AG20443 (cell line): ENCODE results near the gene PRKCA.
A peak's percentile ranks its signal among the peaks of the same experiment; 100 is the strongest.
"Not testable (repeated sequence)": the region's sequence is repeated elsewhere in the genome, so short reads cannot be mapped to it uniquely, and the experiment has no call there.

Experiments used
- DNase-seq: peaks from one replicate; pipeline ENCODE4 v3.0.0; 2012; ENCODE audit warnings: low spot score, mixed read lengths

PRKCA gene

DNA sequence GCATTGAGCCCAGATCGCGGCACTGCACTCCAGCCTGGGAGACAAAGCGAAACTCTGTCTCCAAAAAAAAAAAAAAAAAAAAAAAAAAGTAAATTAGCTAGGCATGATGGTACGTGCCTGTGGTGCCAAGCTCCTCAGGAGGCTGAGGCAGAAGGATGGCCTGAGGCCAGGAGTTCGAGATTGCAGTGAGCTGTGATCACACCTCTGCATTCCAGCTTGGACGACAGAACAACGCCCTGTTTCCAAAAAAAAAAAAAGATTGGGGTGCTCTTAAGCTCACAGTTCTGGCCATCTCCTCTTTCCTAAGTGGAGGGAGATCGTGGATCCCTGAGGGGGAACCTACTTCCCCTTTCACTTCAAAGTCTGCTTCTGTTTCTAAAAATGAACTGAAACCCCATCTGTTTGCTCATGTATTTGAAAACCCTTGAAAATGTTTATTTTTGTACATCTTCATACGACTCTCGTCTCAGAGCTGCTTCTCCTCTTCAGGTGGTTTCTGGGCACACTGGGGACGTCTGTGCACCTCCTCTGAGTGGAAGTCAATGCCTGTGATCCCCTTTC is 138.8 kb downstream of the PRKCA start:
- DNase-seq: no peak

DNA sequence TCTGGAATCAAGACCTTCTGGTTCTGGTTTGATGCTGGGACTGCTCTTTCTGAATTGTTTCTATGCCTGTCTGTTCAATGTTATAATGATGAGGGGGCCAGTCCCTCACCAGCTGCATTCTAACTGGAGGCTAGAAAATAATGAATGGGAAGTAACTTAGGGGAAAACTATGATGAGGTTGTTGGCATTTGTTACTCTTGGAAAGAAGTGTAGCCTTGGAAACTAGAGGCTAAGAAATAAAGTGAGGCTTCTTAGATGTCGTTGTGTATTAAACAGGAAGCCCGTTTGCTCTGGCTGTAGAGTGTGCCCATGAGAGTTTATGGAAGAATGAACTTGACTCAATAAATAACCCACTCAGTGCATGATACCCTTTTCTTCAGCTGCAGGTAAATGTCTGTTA is 140.8 kb downstream of the PRKCA start:
- DNase-seq: no peak

DNA sequence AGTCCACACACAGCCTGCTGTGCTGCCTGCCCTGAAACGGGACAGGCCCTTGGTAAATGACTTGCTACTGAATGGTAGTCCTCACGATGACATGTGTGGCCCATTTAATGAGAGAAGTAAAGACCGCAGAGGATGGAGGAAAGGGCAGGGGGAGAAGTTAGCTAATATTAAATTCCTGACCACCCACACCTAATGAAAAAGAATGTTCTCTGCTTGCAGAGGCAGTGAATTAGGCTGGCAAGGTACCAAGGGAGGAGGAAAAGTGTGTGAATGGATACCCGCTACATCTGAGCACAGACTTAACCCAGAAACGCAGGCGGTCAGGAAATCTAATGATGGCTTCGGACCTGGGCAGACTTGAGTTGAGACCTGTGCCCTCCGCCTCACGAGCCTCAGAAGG is 141.2 kb downstream of the PRKCA start:
- no peak for DNase-seq

DNA sequence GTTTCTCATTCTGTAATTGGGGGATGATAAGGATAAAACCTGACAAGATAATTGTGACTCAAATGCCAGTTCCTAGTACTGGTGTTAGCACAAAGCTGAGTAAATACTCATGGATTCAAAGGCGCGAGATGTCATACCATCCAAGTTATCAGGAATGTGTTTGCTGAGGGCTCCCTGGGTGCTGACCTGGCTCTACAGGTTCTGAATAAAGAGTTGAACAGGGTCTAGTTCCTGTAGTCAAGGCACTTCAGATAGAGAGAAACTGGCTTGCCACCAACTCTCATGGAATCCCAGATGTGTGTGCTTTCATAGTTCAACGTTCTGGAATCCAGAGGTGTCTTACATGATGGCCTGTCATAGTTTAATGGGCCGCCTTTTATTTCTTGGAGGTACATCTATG is 141.6 kb downstream of the PRKCA start:
- no peak for DNase-seq

DNA sequence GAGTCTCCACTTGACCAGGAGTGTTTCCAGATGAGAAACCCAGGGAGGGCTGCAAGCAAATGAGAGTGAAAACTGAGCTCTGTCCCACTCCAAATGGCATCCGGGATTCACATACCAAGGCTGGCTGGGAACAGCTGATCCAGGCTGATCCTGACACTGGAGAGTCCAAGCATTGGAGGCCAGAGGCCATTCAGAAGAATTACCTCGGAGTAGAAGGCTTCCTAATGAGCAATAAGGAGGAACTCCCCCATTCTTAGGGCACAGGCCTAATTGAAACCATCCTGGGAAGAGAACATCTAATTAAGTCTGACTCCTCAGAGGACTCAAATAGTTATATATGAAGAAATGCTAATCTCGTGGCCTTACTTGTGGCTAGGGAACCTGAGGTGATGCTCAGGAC is 142.8 kb downstream of the PRKCA start:
- no peak for DNase-seq

DNA sequence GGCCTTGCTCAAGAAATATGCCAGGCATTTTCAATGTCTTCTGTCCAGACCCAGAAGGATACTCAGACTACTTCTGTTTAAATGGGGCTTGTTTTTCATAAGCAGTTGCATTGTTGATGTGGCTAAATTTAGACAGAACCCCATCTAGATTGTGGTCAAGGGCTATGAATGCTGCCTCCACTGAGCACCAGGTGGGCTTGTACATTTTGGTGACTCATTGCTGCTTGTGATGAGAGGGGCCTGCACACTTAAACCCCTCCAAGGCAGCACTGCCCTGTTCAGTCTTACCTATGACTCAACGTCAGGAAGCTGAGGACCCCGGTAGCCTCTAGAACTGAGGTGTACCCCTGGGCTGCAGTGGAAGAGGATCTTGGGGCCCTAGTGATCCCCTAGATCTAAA is 144.0 kb downstream of the PRKCA start:
- no peak for DNase-seq

DNA sequence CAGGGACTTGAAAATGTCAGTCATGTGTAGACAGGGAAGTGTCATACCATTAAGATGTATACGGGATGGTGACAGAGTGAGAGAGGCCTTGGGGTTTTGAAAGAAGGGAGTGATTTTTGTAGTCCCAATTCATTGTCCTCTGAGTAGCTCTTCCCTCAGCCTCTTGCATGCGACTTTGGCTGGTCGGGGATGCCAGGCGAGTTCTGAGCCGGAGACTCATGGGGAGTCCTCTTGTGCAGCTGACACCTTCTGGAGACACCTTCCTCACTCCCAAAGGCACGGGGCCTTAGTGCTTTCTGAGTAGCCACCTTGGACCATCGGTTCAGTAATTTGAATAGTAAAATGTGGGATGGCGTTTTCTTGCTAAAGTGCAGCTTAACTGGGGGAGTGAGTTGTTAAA is 144.7 kb downstream of the PRKCA start:
- DNase-seq: no peak

DNA sequence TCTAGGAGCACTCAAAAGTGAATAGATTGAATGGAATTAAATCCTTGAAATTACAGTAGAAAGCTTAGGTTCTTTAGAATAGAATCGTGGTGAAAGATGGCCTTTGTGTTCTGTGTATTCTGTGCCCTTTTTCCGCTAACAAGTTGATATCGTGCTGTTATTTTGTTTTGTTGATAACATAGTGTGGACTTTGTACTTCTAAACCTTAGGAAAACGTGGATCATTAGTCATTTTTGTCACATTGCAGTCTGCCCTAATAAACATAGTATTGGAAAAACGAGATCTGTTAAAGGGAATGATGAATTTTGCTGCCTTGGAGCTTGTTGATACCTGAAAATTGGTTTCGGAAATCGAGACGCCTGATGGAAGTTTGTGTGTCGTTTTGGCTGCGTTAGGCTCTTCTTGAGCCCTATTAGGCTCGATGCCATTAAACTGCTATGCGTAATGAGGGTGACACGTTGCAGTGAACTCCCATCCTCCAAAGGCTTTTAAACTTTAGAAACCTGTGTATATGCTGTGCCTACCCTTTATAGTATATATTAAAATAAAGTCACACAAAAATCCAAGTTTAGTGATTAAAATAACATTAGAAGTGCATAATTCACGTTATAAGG is 145.7 kb downstream of the PRKCA start:
- no peak for DNase-seq

DNA sequence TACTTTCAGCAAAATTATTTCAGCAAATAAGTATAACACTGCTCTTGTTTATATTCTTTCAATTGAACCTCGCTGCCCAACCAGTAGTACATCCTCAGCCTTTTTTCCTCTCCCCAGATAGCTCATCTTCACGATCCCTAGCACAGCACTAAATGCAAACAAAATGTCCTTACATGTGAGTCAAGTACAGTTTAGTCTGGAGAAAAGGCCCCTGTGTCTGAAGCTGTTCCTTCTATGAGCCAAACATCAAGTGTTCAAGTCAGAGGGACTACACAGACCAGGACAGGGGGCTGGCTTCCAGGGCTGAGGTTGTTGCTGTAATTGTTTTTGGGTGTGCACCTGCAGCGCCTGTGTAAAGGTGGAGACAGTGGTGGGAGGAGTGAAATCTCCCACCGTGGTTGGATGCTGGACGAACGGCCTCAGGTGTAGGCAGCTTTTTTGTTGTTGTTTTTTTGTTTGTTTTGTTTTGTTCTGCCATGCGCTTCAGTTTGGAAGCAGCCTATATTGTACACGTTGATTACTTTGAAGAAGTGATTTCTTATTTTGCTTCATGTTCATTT is 147.1 kb downstream of the PRKCA start:
- no peak for DNase-seq

DNA sequence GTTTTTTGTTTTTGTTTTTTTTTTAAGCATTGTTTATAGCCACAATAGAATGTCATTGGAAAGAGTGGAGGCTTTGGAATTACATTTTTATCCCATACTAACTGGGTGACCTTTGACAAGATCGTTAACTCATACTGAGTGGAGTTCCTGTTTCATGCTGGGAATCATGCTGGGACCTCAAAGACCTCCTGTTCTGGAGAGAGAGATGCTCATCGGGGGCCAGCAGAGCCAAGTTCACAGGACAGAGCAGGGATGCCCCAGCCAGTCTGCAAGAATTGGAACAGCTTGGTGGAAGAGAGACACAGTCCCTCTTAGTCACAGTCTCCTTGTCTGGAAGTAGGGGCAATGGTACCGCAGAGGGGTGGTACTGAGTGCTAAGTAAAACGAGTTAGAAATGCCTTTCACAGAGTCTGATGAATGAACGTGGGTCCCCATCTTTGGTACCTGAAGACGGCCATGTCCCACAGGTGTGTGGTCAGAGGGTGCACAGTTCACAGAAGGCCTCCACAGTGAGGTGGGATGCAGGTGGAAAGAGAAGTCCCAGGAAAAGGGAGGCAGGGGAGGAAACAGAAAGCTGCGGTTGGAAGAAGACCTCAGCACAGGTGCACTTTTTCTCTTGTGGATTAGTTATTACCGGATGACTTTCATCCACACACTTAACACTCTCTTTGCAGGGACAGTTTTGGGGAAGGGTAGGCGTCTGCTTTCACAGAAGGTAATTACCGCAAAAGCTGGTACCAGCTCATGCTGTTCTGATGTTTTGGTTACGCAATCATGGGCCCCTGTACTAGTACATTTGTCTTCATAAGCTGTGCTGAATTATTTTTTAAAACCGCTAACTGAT is 147.8 kb downstream of the PRKCA start:
- no peak for DNase-seq

DNA sequence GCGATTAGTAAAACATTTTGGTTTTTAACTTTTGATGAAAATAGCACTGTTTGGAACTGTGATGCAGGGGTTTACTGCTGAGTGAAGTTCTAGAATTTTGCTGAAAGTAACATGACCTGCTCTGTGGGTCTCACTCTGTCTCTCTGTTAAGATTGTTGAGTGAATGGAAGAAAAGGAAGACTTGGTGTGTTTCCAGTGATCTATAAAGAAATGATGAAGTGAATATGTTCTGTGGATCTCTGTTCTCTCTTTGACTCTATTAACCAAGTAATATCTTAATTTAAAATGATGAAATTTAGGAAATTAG is 148.4 kb downstream of the PRKCA start:
- DNase-seq: no peak

DNA sequence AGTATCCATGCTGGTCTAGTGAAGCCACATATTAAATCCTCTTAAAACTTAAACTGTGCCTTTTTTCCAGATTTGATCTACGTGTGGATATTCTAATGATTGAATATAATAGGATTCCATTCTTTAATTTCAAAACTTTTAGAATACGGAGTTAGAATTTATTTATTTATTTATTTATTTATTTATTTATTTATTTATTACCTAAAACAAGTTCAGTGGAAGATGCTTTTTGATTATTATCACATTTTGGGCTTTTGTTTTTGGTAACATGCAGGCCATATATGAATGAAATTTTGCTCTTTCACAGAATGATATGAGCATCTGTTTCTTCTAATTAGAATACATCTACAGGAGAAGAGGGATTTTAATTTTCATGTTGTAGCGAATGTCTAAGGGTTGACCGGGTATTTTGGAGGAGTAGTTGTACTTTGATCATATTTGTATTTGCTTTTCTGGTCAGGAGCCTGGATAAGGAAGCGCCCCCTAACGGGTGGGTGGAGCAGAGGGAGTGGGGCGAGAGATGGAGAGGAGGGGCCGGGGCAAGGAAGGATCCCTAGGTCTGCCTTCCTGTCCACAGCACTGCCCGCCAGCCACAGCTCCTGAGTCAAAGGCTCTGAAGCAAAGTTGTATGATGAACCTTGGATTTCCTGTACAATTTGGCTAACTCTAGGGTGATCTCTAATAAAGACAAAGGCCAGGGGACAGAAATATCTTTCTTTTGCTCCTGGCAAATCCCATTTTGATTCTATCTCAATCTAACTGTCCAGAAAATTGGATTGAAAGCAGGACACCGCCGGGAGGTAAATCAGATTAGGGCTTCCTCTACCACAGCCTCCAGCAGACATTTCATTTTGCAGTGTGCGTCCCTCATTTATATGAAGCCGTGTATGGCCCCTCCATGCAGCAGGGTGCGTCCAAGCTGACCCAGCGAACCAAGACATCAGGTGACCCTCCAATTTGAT is 149.1 kb downstream of the PRKCA start:
- DNase-seq: no peak

DNA sequence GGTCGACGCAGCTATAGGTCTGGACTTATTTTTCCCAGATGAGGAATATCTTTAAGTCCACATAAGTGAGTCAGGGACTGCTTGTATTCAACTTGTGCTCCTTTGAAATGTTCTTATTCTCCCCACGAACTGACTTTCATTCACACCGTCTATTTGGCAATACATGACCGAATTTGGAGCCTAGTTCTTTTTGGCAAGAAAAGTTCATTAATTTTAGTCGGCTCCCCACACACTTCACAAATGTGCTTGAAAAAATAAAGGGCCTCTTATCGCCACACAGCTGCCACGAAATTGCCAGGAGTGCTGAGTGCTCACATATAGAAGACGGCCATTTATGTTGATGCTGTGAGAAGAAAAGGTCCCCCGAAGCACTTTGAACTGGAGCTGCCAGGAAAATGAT is 152.6 kb downstream of the PRKCA start:
- no peak for DNase-seq

DNA sequence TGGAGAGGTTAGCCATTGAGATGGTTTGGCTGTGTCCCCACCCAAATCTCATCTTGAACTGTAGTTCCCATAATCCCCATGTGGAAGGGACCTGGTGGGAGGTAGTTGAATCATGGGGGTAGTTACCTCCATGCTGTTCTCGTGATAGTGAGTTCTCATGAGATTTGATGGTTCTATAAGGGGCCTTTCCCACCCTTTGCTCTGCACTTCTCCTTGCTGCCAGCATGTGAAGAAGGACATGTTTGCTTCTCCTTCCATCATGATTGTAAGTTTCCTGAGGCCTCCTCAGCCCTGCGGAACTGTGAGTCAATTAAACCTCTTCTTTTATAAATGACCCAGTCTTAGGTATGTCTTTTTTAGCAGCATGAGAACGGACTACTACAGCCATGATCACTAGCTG is 155.1 kb downstream of the PRKCA start:
- not testable (repeated sequence) for DNase-seq

DNA sequence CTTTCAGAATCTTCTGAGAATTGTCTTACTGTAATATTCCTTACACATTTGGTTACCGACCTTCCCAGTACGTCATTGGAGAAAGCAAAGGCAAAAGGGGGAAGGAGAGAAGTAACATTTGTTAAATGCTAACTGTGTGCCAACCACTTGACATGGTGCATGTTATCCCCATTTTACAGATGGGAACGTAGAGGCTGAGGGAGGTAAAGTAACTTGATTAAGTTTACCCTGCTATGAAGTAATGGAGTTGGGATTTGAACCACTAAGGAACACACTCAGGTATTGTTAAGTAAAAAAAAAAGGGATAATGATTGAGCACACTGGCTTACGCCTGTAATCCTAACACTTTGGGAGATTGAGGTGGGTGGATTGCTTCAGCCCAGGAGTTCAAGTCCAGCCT is 156.4 kb downstream of the PRKCA start:
- DNase-seq: no peak

DNA sequence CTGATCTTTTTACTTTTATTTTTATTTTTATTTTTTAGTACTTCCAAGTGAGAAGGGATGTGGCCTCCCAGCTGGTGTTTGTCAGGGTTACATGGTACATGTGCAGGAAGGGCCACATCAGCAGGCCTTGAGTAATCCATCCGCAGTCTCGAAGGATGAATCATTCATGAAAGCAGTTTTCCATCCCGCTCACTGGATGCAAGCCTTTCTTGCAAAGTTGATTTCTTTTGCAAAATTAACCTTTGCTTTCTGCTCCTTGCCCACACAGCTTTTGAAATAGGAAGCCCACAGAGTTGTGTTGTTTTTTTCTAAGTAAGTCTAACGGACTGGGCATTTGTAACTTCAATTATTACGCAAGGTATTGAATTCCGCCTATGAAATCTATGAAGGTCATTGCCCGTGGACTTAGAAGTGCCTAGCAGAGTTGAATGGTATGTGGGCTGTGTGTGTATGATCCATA is 157.4 kb downstream of the PRKCA start:
- DNase-seq: peak; percentile 93

DNA sequence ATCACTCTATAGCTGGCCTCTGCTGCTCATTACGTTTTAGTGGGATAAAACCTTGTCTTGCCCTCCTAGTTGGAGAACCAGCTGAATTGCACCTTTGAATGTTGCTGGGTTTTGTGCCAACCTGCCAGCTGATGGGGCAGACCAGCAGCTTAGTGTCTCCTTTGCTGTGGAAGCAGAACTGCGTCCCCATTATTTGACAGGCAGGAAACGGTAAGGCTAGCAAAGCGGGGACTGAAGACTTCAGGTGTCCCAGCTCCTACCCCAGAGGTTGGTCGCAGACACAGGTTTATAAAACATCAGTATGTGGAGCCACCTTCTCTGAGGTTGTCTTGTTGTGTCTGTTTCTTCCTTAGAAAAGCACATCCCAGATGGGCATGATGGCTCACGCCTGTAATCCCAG is 158.1 kb downstream of the PRKCA start:
- DNase-seq: no peak

DNA sequence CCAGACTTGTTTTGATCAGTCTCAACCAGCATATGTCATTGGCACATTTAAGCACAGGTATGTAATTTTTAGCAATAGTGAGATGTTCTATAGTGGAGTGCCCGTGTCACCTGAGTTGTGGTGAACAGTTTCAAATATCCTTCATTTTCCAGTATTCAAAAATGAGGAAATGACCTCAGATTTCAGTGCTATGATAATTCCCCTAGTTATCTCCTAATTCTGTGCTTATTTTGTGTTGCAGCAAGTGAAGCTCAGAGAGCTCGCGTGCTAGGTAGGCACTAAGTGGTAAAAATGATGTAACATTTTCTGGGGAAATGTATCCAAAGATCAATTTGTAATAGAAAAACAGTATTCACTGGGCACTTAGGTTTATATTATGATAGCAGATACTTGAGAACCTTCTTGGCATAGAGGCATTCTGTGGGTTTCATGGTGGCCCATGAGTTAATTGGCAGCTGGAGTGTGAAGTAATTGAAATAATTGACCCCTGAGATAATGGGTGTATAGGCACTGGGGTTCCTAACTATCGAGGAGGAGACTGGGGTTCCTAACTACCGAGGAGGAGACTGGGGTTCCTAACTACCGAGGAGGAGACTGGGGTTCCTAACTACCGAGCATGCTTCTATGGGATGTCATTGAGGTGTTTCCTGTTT is 159.1 kb downstream of the PRKCA start:
- no peak for DNase-seq

DNA sequence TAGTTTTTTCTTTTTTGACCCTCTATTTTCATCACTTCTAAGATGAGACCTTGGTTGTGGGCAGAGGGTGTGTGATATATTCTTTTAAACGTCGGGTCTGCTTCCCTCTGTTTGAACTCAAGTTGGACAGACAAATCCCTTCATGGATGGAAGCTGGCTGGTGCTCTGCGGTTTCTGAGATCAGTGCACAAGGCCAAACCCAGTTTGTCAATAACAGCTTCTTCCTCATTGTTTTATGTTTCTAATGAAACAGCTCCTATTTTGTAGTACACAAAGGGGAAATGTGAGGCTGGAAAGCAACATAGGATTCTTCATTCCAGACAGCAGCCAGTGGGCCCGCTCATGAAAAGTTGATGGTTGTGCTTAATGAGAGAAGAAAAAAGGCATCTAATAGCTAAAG is 159.6 kb downstream of the PRKCA start:
- DNase-seq: no peak

DNA sequence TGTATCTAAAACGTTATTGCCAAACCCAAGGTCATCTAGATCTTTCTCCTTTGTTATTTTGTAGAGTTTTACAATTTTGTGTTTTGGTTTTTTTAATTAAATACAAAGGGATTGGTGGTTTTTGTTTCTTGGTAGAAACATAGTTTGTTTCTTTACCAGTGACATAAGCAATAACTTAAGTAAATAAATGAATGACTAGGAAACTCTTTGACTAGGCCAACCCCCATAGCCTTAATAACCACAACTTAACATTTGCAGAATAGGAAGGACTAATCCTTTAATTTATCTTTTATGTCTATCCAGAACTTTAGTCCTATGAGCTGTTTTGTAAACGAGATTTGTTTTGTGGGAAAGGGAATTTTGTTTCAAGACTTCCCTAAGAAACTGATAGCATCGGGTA is 162.5 kb downstream of the PRKCA start:
- no peak for DNase-seq

DNA sequence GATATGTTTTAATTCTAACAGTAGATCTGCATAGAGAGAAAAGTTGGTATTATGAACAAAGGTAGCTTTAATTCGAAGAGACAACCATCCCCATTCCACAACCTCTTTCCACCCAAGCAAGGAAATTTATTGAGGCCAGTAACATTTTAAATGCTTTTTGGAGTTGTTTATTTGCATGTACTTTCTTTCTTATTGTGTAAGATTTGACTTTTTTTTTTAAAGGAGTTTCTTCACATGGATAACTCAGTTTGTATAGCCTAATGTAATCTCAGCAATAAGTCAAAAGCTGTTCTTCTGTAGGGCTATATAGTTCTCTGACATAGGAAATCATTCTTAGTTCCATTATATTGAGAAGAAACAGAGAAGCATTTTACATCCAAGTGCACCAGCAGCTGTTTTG is 163.3 kb downstream of the PRKCA start:
- no peak for DNase-seq
